Activated CD4-positive, alpha-beta T cell treated with anti-CD3 and anti-CD28 coated beads, Interleukin-2, amount 10 ng/mL, durations not matched to agents 7 days and 5 days (primary cell): ENCODE measurements around the gene CBR3. TPM values are rescaled to one million over a fixed set of nuclear protein-coding genes. Genes with fewer than 3 reads are reported as not detected.

Experiments used
- CTCF ChIA-PET: fragments of 350-600 bp; sonication (Branson Sonifier 250); formaldehyde crosslinking; loops from one replicate; lab custom pipeline; 2021; ENCODE audit warnings: antibody characterized with exemption; lab: Charles Lee
- POLR2A ChIA-PET: fragments of 350-600 bp; sonication (Branson Sonifier 250); formaldehyde crosslinking; loops from one replicate; lab custom pipeline; 2021; ENCODE audit warnings: antibody characterized with exemption; lab: Charles Lee
- DNase-seq: peaks from one replicate; pipeline ENCODE4 v3.0.0-alpha.2; 2020
- H3K27ac Mint-ChIP-seq: one replicate; pipeline ENCODE4 v1.8.0; 2021; ENCODE audit warnings: mild to moderate bottlenecking, moderate library complexity, mixed read lengths
- H3K27me3 Mint-ChIP-seq: one replicate; pipeline ENCODE4 v1.8.0; 2021; ENCODE audit warnings: mixed read lengths
- H3K36me3 Mint-ChIP-seq: one replicate; pipeline ENCODE4 v1.8.0; 2021; ENCODE audit warnings: low read depth, mixed read lengths
- H3K4me1 Mint-ChIP-seq: one replicate; pipeline ENCODE4 v1.8.0; 2021; ENCODE audit warnings: mixed read lengths
- H3K4me3 Mint-ChIP-seq: one replicate; pipeline ENCODE4 v1.8.0; 2021; ENCODE audit warnings: mild to moderate bottlenecking, moderate library complexity, mixed read lengths
- H3K9me3 Mint-ChIP-seq: one replicate; pipeline ENCODE4 v1.8.0; 2021; ENCODE audit warnings: mixed read lengths
- total RNA-seq, 2 experiments: library from RNA; stranded (reverse); gene quantifications; one replicate each; pipeline ENCODE4 v1.2.3, GENCODE V29; 2021

CBR3 gene
- total RNA-seq, 2 experiments from 2014 or later, result 24.4 to 30.9 TPM

DNA sequence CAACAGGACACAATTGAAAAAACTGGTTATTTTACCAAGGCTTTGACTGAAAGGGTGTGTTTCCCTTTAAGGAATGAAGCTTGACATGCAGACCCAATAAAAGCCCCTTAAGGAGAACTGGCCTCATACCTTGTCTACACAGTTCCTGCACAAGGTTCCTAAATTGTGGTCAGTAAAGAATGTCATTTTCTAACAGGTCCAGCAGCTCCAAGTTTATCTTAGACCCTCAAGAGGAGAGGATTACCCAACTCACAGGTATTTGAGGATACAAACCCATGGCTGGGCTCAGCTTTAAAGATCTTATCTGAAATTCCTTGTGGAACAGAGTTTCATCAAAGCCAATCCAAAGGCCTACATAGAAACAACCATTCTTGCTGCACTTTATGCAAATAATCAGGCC, 31.4 kb upstream of the CBR3 start:
- Mint-ChIP-seq H3K36me3 (peaks cover 4% of the 10 kb centered on the region), H3K4me3 (no peak overlapping the region), H3K27me3 (peaks cover 45% of the 10 kb centered on the region), H3K4me1 (peaks cover 10% of the 10 kb centered on the region), H3K9me3 (peaks cover 3% of the 10 kb centered on the region), H3K27ac (no peak overlapping the region)
- POLR2A ChIA-PET, result no interaction called here
- CTCF ChIA-PET, result no interaction called here
- no peak for DNase-seq

GRCh38 chr21:36104317-36105300, 30.3 kb upstream of the CBR3 start:
- CTCF ChIA-PET, result no interaction called here
- H3K27me3 Mint-ChIP-seq, result peaks cover 51% of the 10 kb centered on the region

DNA sequence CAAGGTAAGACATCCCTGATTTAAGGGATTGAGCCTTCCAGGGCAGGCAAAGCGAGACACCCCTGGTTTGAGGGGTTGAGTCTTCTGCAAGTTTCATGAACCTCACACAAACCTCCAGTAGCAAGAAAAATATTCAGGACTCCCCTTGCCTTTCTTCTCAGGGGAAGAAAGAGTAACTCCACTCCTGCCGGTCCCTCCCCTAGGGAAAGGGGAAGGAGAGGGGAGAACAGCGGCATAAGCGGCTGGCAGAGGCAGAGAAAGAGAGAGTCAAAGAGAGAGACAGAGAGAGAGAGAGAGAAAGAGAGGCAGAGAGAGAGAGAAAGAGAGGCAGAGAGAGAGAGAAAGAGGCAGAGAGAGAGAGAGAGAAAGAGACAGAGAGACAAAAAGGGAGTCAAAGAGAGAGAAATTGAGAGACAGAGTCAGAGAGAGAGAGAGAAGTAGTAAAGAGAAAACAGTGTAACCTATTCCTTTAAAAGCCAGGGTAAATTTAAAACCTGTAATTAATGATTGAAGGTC, 29.5 kb upstream of the CBR3 start:
- Mint-ChIP-seq H3K4me1 (peaks cover 10% of the 10 kb centered on the region), H3K27me3 (peaks cover 54% of the 10 kb centered on the region), H3K4me3 (no peak overlapping the region), H3K9me3 (peaks cover 3% of the 10 kb centered on the region), H3K27ac (no peak overlapping the region), H3K36me3 (peaks cover 4% of the 10 kb centered on the region)
- POLR2A ChIA-PET, result no interaction called here
- no peak for DNase-seq
- CTCF ChIA-PET, result no interaction called here

More at GRCh38 chr21:36104317-36105300, 30.3 kb upstream of the CBR3 start:
- POLR2A ChIA-PET, result no interaction called here
- peak overlapping the region; percentile 9 for H3K4me3 Mint-ChIP-seq
- H3K4me1 Mint-ChIP-seq, result peaks cover 10% of the 10 kb centered on the region
- H3K36me3 Mint-ChIP-seq, result peaks cover 4% of the 10 kb centered on the region
- peaks cover 3% of the 10 kb centered on the region for H3K9me3 Mint-ChIP-seq
- peak; percentile 42 for DNase-seq
- no peak overlapping the region for H3K27ac Mint-ChIP-seq

DNA sequence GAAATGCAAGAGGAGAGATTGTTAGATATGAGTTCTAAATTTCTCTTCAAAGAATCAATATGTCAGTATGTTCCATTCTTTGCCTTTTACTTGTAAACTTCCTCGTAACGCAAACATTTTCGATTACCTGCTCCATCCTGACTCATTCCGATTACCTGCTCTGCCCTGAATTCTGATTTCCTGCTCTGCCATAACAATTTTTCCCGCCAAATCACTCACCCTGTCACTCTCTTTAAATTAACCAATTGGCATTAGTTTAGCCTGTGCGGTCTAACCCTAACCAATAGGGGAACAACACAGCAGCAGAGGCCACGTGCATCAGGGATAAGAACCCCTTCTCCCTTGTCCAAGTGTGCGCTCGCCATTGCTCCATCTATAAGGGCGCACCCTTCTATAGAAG, 25.0 kb upstream of the CBR3 start:
- Mint-ChIP-seq H3K36me3 (no peaks in the 10 kb centered on the region), H3K4me1 (peaks cover 30% of the 10 kb centered on the region), H3K27ac (no peak overlapping the region), H3K27me3 (peaks cover 40% of the 10 kb centered on the region), H3K9me3 (no peaks in the 10 kb centered on the region), H3K4me3 (no peak overlapping the region)
- ChIA-PET CTCF (no interaction called here), POLR2A (no interaction called here)
- DNase-seq, result no peak

DNA sequence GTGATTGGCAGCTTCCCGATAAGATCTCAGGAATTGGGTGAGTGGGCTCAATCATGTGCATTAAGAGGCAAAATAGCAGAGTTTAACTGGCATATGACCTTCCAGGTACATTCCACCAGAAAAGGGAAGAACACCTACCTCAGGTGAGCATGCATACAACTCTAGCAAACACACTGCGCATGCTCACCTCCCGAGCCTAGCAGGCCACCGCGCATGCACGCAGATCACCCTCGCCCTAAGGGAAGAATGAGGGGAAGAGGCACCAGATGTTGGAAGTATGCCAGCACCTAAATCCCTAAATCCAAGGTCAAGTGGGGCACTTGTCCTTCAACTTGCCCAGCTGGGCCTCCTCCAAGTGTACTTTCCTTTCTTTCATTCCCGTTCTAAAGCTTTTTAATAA, 23.6 kb upstream of the CBR3 start:
- ChIA-PET POLR2A (no interaction called here), CTCF (no interaction called here)
- no peaks in the 10 kb centered on the region for H3K9me3 Mint-ChIP-seq
- DNase-seq, result no peak
- peaks cover 26% of the 10 kb centered on the region for H3K27me3 Mint-ChIP-seq
- no peak overlapping the region for H3K4me3 Mint-ChIP-seq
- H3K36me3 Mint-ChIP-seq, result no peaks in the 10 kb centered on the region
- H3K27ac Mint-ChIP-seq, result no peak overlapping the region
- peaks cover 35% of the 10 kb centered on the region for H3K4me1 Mint-ChIP-seq

DNA sequence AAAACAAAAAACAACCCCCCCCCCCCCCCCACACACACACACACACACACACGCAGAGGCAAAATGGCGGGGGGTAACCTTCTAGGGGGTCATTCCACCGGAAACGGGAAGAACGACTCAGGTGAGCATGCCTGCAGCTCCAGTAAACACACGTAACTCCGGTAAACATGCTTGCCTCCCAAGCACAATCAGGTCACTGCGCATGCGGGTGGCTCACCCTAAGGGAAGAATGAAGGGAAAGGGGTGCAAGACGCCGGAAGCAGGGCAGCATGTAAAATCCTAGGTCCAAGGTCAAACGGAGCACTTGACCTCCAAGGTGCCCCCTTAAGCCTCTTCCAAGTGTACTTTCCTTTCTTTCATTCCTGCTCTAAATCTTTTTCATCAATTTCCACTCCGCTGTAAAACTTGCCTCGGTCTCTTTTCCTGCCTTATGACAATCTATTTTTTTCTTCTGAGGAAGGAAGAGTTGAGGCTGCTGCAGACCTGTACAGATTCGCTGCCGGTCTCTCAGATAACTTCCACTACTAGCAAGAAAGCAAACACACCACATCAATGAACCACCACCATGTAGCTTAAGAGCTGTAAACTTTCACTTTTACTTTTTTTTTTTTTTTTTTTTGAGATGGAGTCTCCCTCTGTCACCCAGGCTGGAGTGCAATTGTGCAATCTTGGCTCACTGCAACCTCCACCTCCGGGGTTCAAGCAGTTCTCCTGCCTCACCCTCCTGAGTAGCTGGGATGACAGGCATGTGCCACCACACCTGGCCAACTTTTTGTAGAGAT, 21.0 kb upstream of the CBR3 start:
- peak overlapping the region; percentile 90 for H3K27ac Mint-ChIP-seq
- no peaks in the 10 kb centered on the region for H3K36me3 Mint-ChIP-seq
- H3K4me1 Mint-ChIP-seq, result peaks cover 38% of the 10 kb centered on the region
- ChIA-PET POLR2A (interaction anchor here (0.6 kb wide), 1 partner anchor 95 kb away, joined by 3 read pairs; no protein-coding TSS in a partner anchor), CTCF (interaction anchor here (0.7 to 2.4 kb wide), 5 partner anchors 13 to 436 kb away, joined by 3 to 6 read pairs (median 3); no protein-coding TSS in a partner anchor)
- no peaks in the 10 kb centered on the region for H3K9me3 Mint-ChIP-seq
- peak overlapping the region; percentile 65 for H3K4me3 Mint-ChIP-seq
- DNase-seq, result peak; percentile 67
- H3K27me3 Mint-ChIP-seq, result peaks cover 5% of the 10 kb centered on the region

GRCh38 chr21:36115138-36115730, 19.6 kb upstream of the CBR3 start:
- no peaks in the 10 kb centered on the region for H3K9me3 Mint-ChIP-seq
- H3K27me3 Mint-ChIP-seq, result no peaks in the 10 kb centered on the region
- ChIA-PET CTCF (interaction anchor here (0.6 to 2.4 kb wide), 2 partner anchors 12 to 589 kb away, joined by 5 to 6 read pairs; no protein-coding TSS in a partner anchor), POLR2A (no interaction called here)
- H3K36me3 Mint-ChIP-seq, result no peaks in the 10 kb centered on the region
- no peak overlapping the region for H3K4me3 Mint-ChIP-seq
- no peak for DNase-seq
- H3K4me1 Mint-ChIP-seq, result peaks cover 38% of the 10 kb centered on the region
- H3K27ac Mint-ChIP-seq, result peak overlapping the region; percentile 13

DNA sequence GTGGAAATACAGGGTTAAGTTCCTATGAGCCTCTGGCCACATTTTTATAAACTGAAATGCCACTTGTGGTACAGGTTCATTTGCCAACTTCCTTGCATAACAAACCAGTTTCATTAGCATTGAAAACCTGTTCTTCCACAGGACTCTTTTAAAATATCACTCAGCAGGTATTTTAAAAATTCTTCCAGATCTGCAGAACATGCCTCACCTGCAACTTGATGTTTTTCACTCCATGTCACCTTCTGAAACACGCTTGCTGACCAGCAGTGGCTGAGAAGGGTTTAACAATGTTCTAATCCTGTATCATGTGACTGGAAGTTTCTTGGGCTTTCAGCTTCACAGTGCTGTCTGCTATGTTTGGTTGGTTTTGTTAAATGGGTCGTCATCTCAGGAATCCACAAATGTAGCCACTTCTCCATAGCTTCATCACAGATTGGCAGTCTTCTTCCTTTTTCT, 17.6 kb upstream of the CBR3 start:
- no peak overlapping the region for H3K4me3 Mint-ChIP-seq
- POLR2A ChIA-PET, result no interaction called here
- no peak for DNase-seq
- H3K36me3 Mint-ChIP-seq, result no peaks in the 10 kb centered on the region
- H3K27me3 Mint-ChIP-seq, result peaks cover 2% of the 10 kb centered on the region
- no peak overlapping the region for H3K27ac Mint-ChIP-seq
- CTCF ChIA-PET, result interaction anchor here (1.7 kb wide), 1 partner anchor 8 kb away, joined by 7 read pairs; no protein-coding TSS in a partner anchor
- peaks cover 36% of the 10 kb centered on the region for H3K4me1 Mint-ChIP-seq
- no peaks in the 10 kb centered on the region for H3K9me3 Mint-ChIP-seq

GRCh38 chr21:36120304-36120888, 14.5 kb upstream of the CBR3 start:
- Mint-ChIP-seq H3K4me3 (no peak overlapping the region), H3K27me3 (peaks cover 2% of the 10 kb centered on the region), H3K9me3 (no peaks in the 10 kb centered on the region), H3K36me3 (no peaks in the 10 kb centered on the region), H3K4me1 (peaks cover 10% of the 10 kb centered on the region), H3K27ac (no peak overlapping the region)
- ChIA-PET POLR2A (no interaction called here), CTCF (interaction anchor here (0.6 kb wide), 1 partner anchor 257 kb away, joined by 5 read pairs; no protein-coding TSS in a partner anchor)
- no peak for DNase-seq

- H3K4me1 Mint-ChIP-seq, result peaks cover 11% of the 10 kb centered on the region
Observed at GRCh38 chr21:36122977-36123376, 11.9 kb upstream of the CBR3 start.

DNA sequence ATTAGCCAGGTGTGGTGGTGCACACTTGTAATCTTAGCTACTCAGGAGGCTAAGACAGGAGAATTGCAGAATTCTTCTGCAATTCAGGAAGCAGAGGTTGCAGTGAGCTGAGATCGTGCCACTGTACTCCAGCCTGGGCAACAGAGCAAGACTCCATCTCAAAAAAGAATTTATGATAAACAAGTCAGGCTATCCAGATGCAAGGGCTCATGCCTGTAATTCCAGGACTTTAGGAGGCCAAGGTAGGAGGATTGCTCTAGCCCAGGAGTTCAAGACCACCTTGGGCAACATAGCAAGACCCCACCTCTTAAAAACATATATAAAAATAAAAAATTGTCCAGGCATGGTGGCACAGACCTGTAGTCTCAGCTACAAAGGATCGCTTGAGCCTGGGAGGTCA, 10.5 kb upstream of the CBR3 start:
- POLR2A ChIA-PET, result no interaction called here
- no peak for DNase-seq
- Mint-ChIP-seq H3K4me3 (no peak overlapping the region), H3K36me3 (no peaks in the 10 kb centered on the region), H3K27ac (no peak overlapping the region), H3K4me1 (peaks cover 20% of the 10 kb centered on the region), H3K9me3 (no peaks in the 10 kb centered on the region), H3K27me3 (peaks cover 6% of the 10 kb centered on the region)
- CTCF ChIA-PET, result interaction anchor here (0.5 to 1.6 kb wide), 3 partner anchors 8 to 1087 kb away, joined by 3 to 7 read pairs (median 3); no protein-coding TSS in a partner anchor

More at GRCh38 chr21:36122977-36123376, 11.9 kb upstream of the CBR3 start:
- ChIA-PET POLR2A (no interaction called here), CTCF (no interaction called here)
- no peak for DNase-seq
- H3K36me3 Mint-ChIP-seq, result no peaks in the 10 kb centered on the region
- H3K9me3 Mint-ChIP-seq, result no peaks in the 10 kb centered on the region
- H3K27ac Mint-ChIP-seq, result no peak overlapping the region
- no peak overlapping the region for H3K4me3 Mint-ChIP-seq
- peaks cover 5% of the 10 kb centered on the region for H3K27me3 Mint-ChIP-seq
